Esophagus muscularis mucosa (tissue), 4 donors: ENCODE measurements around the gene ABCC3. TPM values are rescaled to one million over a fixed set of nuclear protein-coding genes. Genes with fewer than 3 reads are reported as not detected.

Experiments
- DNase-seq: peaks from one replicate; pipeline ENCODE4 v3.0.0-alpha.2; 2017; ENCODE audit errors: extremely low spot score
- H3K27ac ChIP-seq, 4 donors: fragments of 200-600 bp; sonication (generic); replicated peaks in 1 of 4; 1 replicate in 3 of 4; 2 replicates in 1 of 4; pipeline ENCODE4 v1.5.1; 2016 to 2019; ENCODE audit warnings: mild to moderate bottlenecking in 1 of 4
- H3K27me3 ChIP-seq, 4 donors: fragments of 200-600 bp; sonication (generic); one replicate each; pipeline versions ENCODE4 v1.5.1 to v1.6.0; 2016 to 2019
- H3K36me3 ChIP-seq, 4 donors: fragments of 200-600 bp; sonication (generic); one replicate each; pipeline ENCODE4 v1.5.1; 2016 to 2019
- H3K4me1 ChIP-seq, 4 donors: fragments of 200-600 bp; sonication (generic); one replicate each; pipeline ENCODE4 v1.5.1; 2016 to 2019
- H3K4me3 ChIP-seq, 4 donors: fragments of 200-600 bp; sonication (generic); 1 replicate in 2 of 4; 2 replicates in 2 of 4; pipeline ENCODE4 v1.5.1; 2016 to 2019; ENCODE audit warnings: mild to moderate bottlenecking in 4 of 4, moderate library complexity in 1 of 4
- H3K9me3 ChIP-seq, 4 donors: fragments of 200-600 bp; sonication (generic); 1 replicate in 3 of 4; 2 replicates in 1 of 4; pipeline ENCODE4 v1.5.1; 2016 to 2019
- CTCF ChIP-seq, 3 experiments: fragments of 200-600 bp in 2 of 3; fragments of 450-650 bp in 1 of 3; sonication (generic) in 2 of 3; IDR thresholded peaks; one replicate each; pipeline ENCODE4 v1.5.1; 2017 to 2019; ENCODE audit warnings: antibody characterized with exemption in 3 of 3, mild to moderate bottlenecking in 2 of 3, moderate library complexity in 1 of 3
- EP300 ChIP-seq: sonication (generic); formaldehyde crosslinking; IDR thresholded peaks from one replicate; pipeline ENCODE4 v1.6.1; 2017; ENCODE audit warnings: antibody characterized with exemption
- POLR2A ChIP-seq: fragments of 450-650 bp; IDR thresholded peaks from one replicate; pipeline ENCODE4 v1.6.1; 2017; ENCODE audit warnings: antibody characterized with exemption, moderate library complexity, mild to moderate bottlenecking, low read depth
- POLR2AphosphoS5 ChIP-seq, 2 donors: sonication (generic); formaldehyde crosslinking; IDR thresholded peaks; one replicate each; pipeline ENCODE4 v1.6.1; 2017; ENCODE audit warnings: antibody characterized with exemption in 2 of 2
- WGBS: methylation state at CpG from one replicate; pipeline ENCODE4 v1.1.5; 2018; 5-methylcytosine and 5-hydroxymethylcytosine counted together
- intact Hi-C: fragments of 100-400 bp; cut with DNase I; formaldehyde crosslinking; loops from one replicate; pipeline ENCODE4 v1.15.1; 2023
- total RNA-seq, 4 donors: library from RNA; depleted of rRNA; stranded (reverse); fragments of >200 nt; gene quantifications; one replicate each; pipeline versions ENCODE4 v1.1.0 to v1.2.1, GENCODE V29; 2016

Gene ABCC3
- total RNA-seq, 4 donors from 2014 or later: 0.50 to 2.9 (median 1.9) TPM

GRCh38 chr17:50602836-50603235 lies 31.8 kb upstream of the ABCC3 start:
- intact Hi-C loops: no loop called here
- no peaks in the 10 kb centered on the region for H3K36me3 ChIP-seq

GRCh38 chr17:50603340-50603739 lies 31.3 kb upstream of the ABCC3 start:
- H3K27ac ChIP-seq: no peak overlapping the region
- TF ChIP-seq POLR2AphosphoS5 (IDR thresholded peaks at IDR 0.05): no peak
- TF ChIP-seq EP300: no peak
- TF ChIP-seq CTCF (IDR thresholded peaks at IDR 0.05): no peak
- TF ChIP-seq POLR2A: no peak
- no peak for DNase-seq
- H3K4me1 ChIP-seq: peaks cover 18 to 22% (median 19%) of the 10 kb centered on the region in 4 donors
- no peaks in the 10 kb centered on the region for H3K9me3 ChIP-seq
- H3K36me3 ChIP-seq: no peaks in the 10 kb centered on the region
- peaks cover 0 to 8% (median 0%) of the 10 kb centered on the region in 4 donors for H3K27me3 ChIP-seq
- H3K4me3 ChIP-seq: no peak overlapping the region
- intact Hi-C loops: no loop called here
- 92% methylated on average over 9 of the region's 9 CpGs for WGBS

More at GRCh38 chr17:50602836-50603235, 31.8 kb upstream of the ABCC3 start:
- DNase-seq: no peak
- Histone ChIP-seq H3K27me3 (peaks cover 0 to 4% (median 0%) of the 10 kb centered on the region in 4 donors), H3K9me3 (no peaks in the 10 kb centered on the region), H3K4me1 (peaks cover 18 to 22% (median 19%) of the 10 kb centered on the region in 4 donors), H3K4me3 (no peak overlapping the region), H3K27ac (no peak overlapping the region)
- 94% methylated on average over 5 of the region's 18 CpGs for WGBS
- TF ChIP-seq POLR2AphosphoS5 (IDR thresholded peaks at IDR 0.05) (no peak), POLR2A (no peak), CTCF (IDR thresholded peaks at IDR 0.05) (no peak), EP300 (no peak)

DNA sequence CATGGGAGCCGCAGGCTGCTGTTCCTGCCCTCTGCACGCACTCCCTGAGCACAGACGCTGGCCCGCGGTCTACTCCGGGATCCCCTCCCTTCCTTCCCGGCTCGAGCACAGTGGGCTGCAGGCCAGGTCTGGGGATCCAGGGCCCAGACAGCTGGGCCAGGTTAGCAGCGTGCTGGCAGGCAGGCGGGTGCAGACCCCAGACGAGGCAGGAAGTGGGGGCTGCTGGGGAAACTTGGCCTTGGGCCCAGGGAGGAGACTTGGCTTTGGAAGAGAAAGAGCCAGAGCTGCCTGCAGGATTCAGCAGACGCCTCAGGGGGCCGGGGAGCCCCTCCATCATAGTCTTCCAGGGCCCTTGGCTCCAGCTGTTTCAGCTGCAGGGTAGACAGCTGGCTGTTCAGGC lies 30.2 kb upstream of the ABCC3 start:
- DNase-seq: no peak
- no peak overlapping the region for H3K27ac ChIP-seq
- H3K27me3 ChIP-seq: peaks cover 0 to 20% (median 0%) of the 10 kb centered on the region in 4 donors
- TF ChIP-seq POLR2A (no peak), CTCF (IDR thresholded peaks at IDR 0.05) (no peak), EP300 (no peak), POLR2AphosphoS5 (IDR thresholded peaks at IDR 0.05) (peak in 1 of 2 donors; percentile 58)
- peak overlapping the region in 3 of 4 donors; percentile 18 to 27 (median 23) for H3K4me3 ChIP-seq
- no peaks in the 10 kb centered on the region for H3K36me3 ChIP-seq
- intact Hi-C loops: no loop called here
- H3K9me3 ChIP-seq: no peaks in the 10 kb centered on the region
- WGBS: 1% methylated on average over 10 of the region's 13 CpGs
- peaks cover 18 to 22% (median 19%) of the 10 kb centered on the region in 4 donors for H3K4me1 ChIP-seq

DNA sequence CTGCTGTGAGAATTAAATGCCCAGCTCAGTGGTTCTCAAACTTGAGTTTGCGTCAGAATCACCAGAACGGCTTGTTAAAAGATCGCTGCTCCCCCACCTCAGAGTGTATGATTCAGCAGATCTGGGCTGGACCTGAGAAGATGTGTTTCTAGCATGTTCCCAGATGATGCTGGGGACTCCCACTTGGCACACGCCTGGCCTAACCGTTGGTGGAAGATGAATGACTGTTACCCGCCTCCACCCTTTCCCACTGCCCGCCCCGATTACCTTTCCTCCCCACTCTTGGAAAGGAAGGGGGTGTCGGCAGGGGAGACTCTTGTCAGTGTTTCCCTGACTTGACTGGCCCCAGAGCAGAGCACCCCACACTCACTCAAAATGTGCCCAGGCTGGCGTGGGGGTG lies 29.3 kb upstream of the ABCC3 start:
- Histone ChIP-seq H3K36me3 (no peaks in the 10 kb centered on the region), H3K27me3 (peaks cover 0 to 22% (median 0%) of the 10 kb centered on the region in 4 donors), H3K4me1 (peaks cover 18 to 22% (median 19%) of the 10 kb centered on the region in 4 donors), H3K27ac (no peak overlapping the region), H3K9me3 (no peaks in the 10 kb centered on the region), H3K4me3 (no peak overlapping the region)
- WGBS: 68% methylated on average over 10 of the region's 10 CpGs
- no peak for DNase-seq
- no peak for TF ChIP-seq POLR2AphosphoS5 (IDR thresholded peaks at IDR 0.05)
- no peak for TF ChIP-seq CTCF (IDR thresholded peaks at IDR 0.05)
- no peak for TF ChIP-seq EP300
- no peak for TF ChIP-seq POLR2A
- intact Hi-C loops: no loop called here

DNA sequence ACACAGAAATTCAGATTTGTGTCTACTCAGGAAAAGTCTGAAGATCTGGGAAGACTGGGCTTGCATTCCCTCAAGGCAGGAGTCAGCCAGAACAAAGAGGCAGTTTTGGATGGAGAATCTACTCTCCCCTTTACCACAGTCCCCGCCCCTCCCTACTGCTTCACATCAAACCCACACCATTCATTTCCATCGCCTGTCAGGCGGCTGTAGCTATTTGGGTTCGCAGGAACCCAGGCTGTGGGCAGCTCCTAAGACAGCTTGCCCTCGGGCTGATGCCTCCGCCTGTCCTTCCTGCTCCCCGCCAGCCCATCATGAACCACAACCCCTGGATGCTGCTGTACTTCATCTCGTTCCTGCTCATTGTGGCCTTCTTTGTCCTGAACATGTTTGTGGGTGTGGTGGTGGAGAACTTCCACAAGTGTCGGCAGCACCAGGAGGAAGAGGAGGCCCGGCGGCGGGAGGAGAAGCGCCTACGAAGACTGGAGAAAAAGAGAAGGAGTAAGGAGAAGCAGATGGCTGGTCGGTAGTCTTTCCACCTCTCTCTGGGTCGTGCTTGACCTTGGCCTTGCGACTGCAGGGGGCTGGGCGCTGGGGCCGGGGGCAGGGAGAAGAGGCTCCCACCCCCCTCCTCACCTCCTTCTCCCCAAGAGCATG lies 27.0 kb upstream of the ABCC3 start:
- H3K4me1 ChIP-seq: peaks cover 18 to 22% (median 19%) of the 10 kb centered on the region in 4 donors
- WGBS: 90% methylated on average over 19 of the region's 19 CpGs
- intact Hi-C loops: no loop called here
- H3K9me3 ChIP-seq: no peaks in the 10 kb centered on the region
- TF ChIP-seq POLR2AphosphoS5 (IDR thresholded peaks at IDR 0.05) (no peak), POLR2A (no peak), EP300 (no peak), CTCF (IDR thresholded peaks at IDR 0.05) (no peak)
- no peak overlapping the region for H3K4me3 ChIP-seq
- no peak for DNase-seq
- no peaks in the 10 kb centered on the region for H3K36me3 ChIP-seq
- H3K27ac ChIP-seq: no peak overlapping the region
- peaks cover 0 to 29% (median 0%) of the 10 kb centered on the region in 4 donors for H3K27me3 ChIP-seq
